A549 treated with ZK216348 at 1 μM for 4 hours (cell line): ENCODE results near the gene G0S2. TPM values are rescaled to one million over a fixed set of nuclear protein-coding genes. Genes with fewer than 3 reads are reported as not detected.

ENCODE experiments used
- total RNA-seq: library from RNA; stranded (reverse); fragments of 200-300 nt; extraction: Qiagen RNA extraction; gene quantifications from 5 replicates; pipeline ENCODE4 v1.2.3, GENCODE V29; 2022; ENCODE audit warnings: low read depth

G0S2 gene
- total RNA-seq = 3.4 to 4.6 TPM (median 4.0 TPM) in 5 replicates

GRCh38 chr1:209674957-209675564 is at the start of gene G0S2:
G0S2 (plus strand) TSS chr1:209675412; CDS start chr1:209675685, 273 bp downstream.

GRCh38 chr1:209652121-209652735 is 23.0 kb upstream of the G0S2 start, which contains the start of gene LAMB3:
LAMB3 (minus strand) TSS chr1:209652425; CDS start chr1:209650944, 1,481 bp downstream.

DNA sequence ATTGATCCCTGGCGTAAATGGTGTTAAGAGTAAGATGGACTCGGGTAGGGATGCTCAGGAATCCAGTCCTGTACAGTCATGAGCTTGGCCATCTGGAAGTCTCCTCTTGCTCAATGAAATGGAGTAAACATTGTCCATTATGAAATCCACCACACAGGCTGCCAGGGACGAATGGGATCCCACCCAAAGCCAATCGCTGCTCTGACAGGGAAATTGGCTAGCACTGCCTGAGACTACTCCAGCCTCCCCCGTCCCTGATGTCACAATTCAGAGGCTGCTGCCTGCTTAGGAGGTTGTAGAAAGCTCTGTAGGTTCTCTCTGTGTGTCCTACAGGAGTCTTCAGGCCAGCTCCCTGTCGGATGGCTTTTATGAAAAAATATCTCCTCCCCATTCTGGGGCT is 29.4 kb downstream of the G0S2 start, which contains the start of gene HSD11B1:
HSD11B1 (plus strand) TSS at position 263 of the 400 bp plus-strand sequence; CDS start at position 360, 97 bp downstream.

Other genes starting within 250 kb of the G0S2 start
- 0.14 to 0.58 TPM (median 0.15 TPM) in 4 of 5 replicates, not detected in the other for gene CAMK1G, start 91.7 kb upstream of the G0S2 start, total RNA-seq
- gene LAMB3, start 23.0 kb upstream of the G0S2 start, total RNA-seq = 13.9 to 27.8 TPM (median 21.7 TPM) in 5 replicates
- 0.12 to 0.44 TPM in 2 of 5 replicates, not detected in the others for gene HSD11B1, start 29.4 kb downstream of the G0S2 start, total RNA-seq
- not detected in 5 replicates for gene TRAF3IP3, start 80.6 kb downstream of the G0S2 start, total RNA-seq
- gene C1orf74, start 109.1 kb downstream of the G0S2 start, total RNA-seq = 1.2 to 1.8 TPM (median 1.6 TPM) in 5 replicates
- 0.05 to 0.18 TPM (median 0.17 TPM) in 5 replicates for gene IRF6, start 130.7 kb downstream of the G0S2 start, total RNA-seq
- gene UTP25, start 152.6 kb downstream of the G0S2 start, total RNA-seq = 9.8 to 13.5 TPM (median 11.5 TPM) in 5 replicates